Peyer's patch (tissue), 4 donors: Measurements from ENCODE around the gene CYSRT1. TPM values are rescaled to one million over a fixed set of nuclear protein-coding genes. Genes with fewer than 3 reads are reported as not detected.

Experiments used
- DNase-seq, 3 donors: peaks; one replicate each; pipeline ENCODE4 v3.0.0-alpha.2; 2017 to 2019
- H3K27ac ChIP-seq, 4 donors: fragments of 200-600 bp; sonication (generic); one replicate each; pipeline ENCODE4 v1.5.1; 2016 to 2019
- H3K27me3 ChIP-seq, 2 donors: fragments of 200-600 bp; sonication (generic); one replicate each; pipeline ENCODE4 v1.5.1; 2019
- H3K36me3 ChIP-seq, 3 donors: fragments of 200-600 bp; sonication (generic); one replicate each; pipeline ENCODE4 v1.5.1; 2016 to 2019
- H3K4me1 ChIP-seq, 4 donors: fragments of 200-600 bp; sonication (generic); one replicate each; pipeline ENCODE4 v1.5.1; 2016 to 2019
- H3K4me3 ChIP-seq, 4 donors: fragments of 200-600 bp; sonication (generic); 1 replicate in 3 of 4; 2 replicates in 1 of 4; pipeline ENCODE4 v1.5.1; 2016 to 2019; ENCODE audit warnings: mild to moderate bottlenecking in 1 of 4
- H3K9me3 ChIP-seq, 4 donors: fragments of 200-600 bp; sonication (generic); one replicate each; pipeline ENCODE4 v1.5.1; 2016 to 2019; ENCODE audit warnings: mild to moderate bottlenecking in 1 of 4
- CTCF ChIP-seq, 6 experiments: fragments of 450-650 bp in 4 of 6; fragments of 200-600 bp in 2 of 6; sonication (generic) in 1 of 6; IDR thresholded peaks; one replicate each; pipeline ENCODE4 v1.5.1; 2017 to 2019; ENCODE audit warnings: antibody characterized with exemption in 6 of 6, mild to moderate bottlenecking in 3 of 6, moderate library complexity in 1 of 6
- POLR2A ChIP-seq, 2 donors: fragments of 450-650 bp; IDR thresholded peaks; one replicate each; pipeline ENCODE4 v1.5.1; 2017; ENCODE audit warnings: antibody characterized with exemption in 2 of 2, mild to moderate bottlenecking in 2 of 2, moderate library complexity in 2 of 2
- total RNA-seq, 4 donors: library from RNA; depleted of rRNA; stranded (reverse); fragments of >200 nt; gene quantifications; one replicate each; pipeline ENCODE4 v1.1.0, GENCODE V29; 2016

The CYSRT1 gene
- total RNA-seq, 4 donors from 2014 or later, result 1.3 to 1.9 TPM; not detected in 2

GRCh38 chr9:137215196-137215986, 9.6 kb upstream of the CYSRT1 start:
- TF ChIP-seq CTCF (IDR thresholded peaks at IDR 0.05) (no peak), POLR2A (IDR thresholded peaks at IDR 0.05) (no peak)
- no peak overlapping the region for H3K4me3 ChIP-seq
- peaks cover 0 to 26% (median 2%) of the 10 kb centered on the region in 4 donors for H3K4me1 ChIP-seq
- H3K27me3 ChIP-seq, result no peaks in the 10 kb centered on the region
- no peak overlapping the region for H3K27ac ChIP-seq
- no peak for DNase-seq
- H3K9me3 ChIP-seq, result no peaks in the 10 kb centered on the region
- H3K36me3 ChIP-seq, result peaks cover 0 to 15% (median 0%) of the 10 kb centered on the region in 3 donors

DNA sequence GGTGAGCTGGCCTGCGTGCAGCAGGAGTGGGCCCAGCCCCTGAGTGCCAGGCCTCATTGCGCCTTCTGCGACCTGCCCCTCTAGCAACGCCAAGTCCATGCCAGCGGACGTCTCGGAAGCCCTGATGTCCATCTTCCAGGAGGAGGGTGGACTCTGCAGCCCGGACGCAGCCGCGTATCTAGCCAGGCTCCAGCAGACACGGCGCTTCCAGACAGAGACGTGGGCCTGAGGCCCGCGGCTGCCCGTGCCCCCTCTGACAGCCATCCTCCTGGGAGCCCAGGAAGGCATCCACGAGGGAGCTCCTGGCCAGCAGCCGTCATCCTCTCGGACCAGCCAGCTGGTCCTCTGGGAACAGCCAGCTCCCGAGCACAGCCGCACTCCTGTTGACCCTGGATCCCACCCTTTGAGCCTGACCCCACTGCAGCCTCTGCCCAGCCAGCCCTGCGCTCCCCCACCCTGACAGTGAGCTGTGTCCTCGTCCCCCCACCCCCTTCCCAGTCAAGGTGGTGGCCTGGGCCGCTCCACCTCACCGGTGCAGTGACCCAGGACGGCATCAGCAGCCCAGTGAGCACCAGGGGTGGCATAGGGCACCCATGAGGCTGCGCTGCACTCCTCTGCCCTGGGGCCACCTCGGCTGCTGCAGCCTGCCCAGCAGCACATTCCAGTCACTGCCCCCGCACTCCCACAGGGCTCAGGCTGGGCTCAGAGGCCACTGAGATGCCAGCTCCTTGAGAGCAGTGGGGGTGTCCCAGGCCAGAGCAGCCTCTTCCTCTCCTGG, 8.6 kb upstream of the CYSRT1 start:
- TF ChIP-seq POLR2A (IDR thresholded peaks at IDR 0.05) (no peak), CTCF (IDR thresholded peaks at IDR 0.05) (no peak)
- H3K4me3 ChIP-seq, result peak overlapping the region in 1 of 4 donors; percentile 54
- peaks cover 0 to 15% (median 0%) of the 10 kb centered on the region in 3 donors for H3K36me3 ChIP-seq
- DNase-seq, result no peak
- H3K27me3 ChIP-seq, result no peaks in the 10 kb centered on the region
- no peaks in the 10 kb centered on the region for H3K9me3 ChIP-seq
- peak overlapping the region in 1 of 4 donors; percentile 95 for H3K27ac ChIP-seq
- peaks cover 0 to 30% (median 2%) of the 10 kb centered on the region in 4 donors for H3K4me1 ChIP-seq

DNA sequence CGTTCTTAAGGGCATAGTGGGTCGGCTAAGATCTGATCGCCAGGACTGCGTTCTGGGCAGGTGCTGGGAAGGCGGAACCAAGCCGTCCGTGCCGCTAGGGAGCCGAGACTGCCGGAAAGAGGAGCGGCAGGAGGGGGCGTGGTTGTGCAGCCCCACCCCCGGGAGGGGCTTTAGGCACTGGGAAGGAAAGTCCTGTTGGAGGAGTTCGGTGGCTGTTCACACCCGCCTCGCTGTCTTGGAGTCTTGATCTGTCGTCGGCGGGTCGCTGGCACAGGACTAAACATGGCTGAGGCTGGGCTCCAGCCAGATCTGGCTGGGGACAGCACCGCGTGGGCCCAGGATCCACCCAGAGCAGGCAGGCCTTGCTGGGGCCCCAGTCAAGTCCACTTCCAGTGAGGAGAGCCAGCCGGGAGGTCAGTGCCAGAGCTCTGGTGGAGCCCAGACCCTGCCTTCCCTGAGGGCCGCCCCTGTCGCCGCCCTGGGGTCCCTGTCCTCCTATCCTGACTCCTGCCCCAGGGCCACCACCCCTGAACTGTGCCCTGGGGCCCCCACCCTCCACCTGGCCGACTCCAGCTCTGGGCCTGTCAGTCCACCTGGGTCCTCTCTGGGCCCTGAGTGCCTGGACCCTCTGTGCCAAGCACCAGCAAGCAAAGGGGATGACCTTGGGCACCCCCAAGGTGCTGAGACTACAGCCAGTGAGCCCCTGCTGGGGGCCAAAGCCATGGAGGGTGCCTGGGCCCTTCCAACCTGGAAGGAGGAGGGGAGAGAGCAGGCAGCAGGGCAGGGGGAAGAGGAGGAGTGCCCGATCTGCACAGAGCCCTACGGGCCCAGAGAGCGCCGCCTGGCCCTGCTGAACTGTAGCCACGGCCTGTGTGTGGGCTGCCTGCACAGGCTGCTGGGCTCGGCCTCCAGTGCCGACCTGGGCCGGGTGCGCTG, 7.4 kb upstream of the CYSRT1 start:
- Histone ChIP-seq H3K27me3 (no peaks in the 10 kb centered on the region), H3K36me3 (peaks cover 0 to 15% (median 0%) of the 10 kb centered on the region in 3 donors), H3K4me3 (peak overlapping the region in 3 of 4 donors; percentile 14 to 62 (median 54)), H3K27ac (peak overlapping the region in 3 of 4 donors; percentile 74 to 95 (median 83)), H3K4me1 (peaks cover 3 to 38% (median 7%) of the 10 kb centered on the region in 4 donors), H3K9me3 (no peaks in the 10 kb centered on the region)
- DNase-seq, result peak in 2 of 3 donors; percentile 92 to 94
- peak in 3 of 6 experiments; percentile 38 to 39 (median 39) for TF ChIP-seq CTCF (IDR thresholded peaks at IDR 0.05)
- peak; percentile 87 to 94 for TF ChIP-seq POLR2A (IDR thresholded peaks at IDR 0.05)

DNA sequence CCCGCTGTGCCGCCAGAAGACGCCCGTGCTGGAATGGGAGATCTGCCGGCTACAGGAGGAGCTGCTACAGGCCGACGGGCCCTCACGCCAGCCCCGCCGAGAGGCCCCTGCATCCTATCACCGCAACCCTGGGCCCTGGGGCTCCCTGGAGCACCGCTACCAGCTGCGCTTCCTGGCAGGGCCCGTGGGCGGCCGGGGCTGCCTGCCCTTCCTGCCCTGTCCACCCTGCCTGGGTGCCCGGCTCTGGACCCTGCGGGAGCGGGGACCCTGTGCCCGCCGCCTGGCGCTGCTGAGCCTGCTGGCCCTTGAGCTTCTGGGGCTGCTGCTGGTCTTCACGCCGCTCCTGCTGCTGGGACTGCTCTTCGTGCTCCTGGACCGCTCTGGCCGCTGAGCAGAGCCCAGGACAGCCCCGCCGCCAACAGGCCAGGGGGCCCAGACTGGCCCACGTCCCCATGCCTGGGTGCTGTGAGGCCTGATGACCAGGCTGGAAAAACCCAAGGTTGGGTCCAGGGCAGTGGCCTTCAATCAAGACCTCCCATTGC, 6.7 kb upstream of the CYSRT1 start:
- Histone ChIP-seq H3K4me3 (peak overlapping the region in 3 of 4 donors; percentile 14 to 62 (median 54)), H3K36me3 (peaks cover 0 to 15% (median 0%) of the 10 kb centered on the region in 3 donors), H3K27ac (peak overlapping the region in 3 of 4 donors; percentile 74 to 95 (median 83)), H3K4me1 (peaks cover 3 to 44% (median 12%) of the 10 kb centered on the region in 4 donors), H3K27me3 (no peaks in the 10 kb centered on the region), H3K9me3 (no peaks in the 10 kb centered on the region)
- no peak for TF ChIP-seq POLR2A (IDR thresholded peaks at IDR 0.05)
- DNase-seq, result no peak

DNA sequence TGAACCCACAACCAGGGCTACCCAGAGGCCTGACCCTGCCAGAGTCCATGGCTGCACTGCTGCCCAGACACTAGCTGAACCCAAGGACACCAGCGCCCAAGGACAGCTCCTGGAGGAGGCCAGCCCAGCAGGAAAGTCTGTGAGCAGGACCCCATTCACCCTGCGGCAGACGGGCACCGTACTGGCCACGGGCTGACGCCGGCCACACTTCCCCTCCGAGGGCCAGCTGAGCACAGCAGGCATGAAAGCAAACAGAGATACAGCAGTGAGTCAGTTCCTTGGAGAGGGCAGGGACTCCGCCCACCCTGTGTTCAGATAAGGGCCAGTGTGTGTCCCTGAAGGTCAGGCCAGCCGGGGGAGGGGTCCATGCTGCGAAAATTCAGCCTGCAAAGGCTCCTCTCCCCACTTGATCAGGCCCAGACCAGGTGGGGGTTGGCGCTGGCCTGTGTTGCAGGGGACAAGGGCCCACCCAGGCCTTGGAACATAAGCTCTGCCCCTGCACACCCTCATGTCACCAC, 6.2 kb upstream of the CYSRT1 start:
- peak overlapping the region in 3 of 4 donors; percentile 74 to 95 (median 83) for H3K27ac ChIP-seq
- TF ChIP-seq POLR2A (IDR thresholded peaks at IDR 0.05), result peak; percentile 46 to 59
- TF ChIP-seq CTCF (IDR thresholded peaks at IDR 0.05), result no peak
- H3K27me3 ChIP-seq, result no peaks in the 10 kb centered on the region
- H3K36me3 ChIP-seq, result peaks cover 0 to 15% (median 0%) of the 10 kb centered on the region in 3 donors
- H3K9me3 ChIP-seq, result no peaks in the 10 kb centered on the region
- peak in 2 of 3 donors; percentile 77 to 78 for DNase-seq
- H3K4me3 ChIP-seq, result peak overlapping the region in 2 of 4 donors; percentile 54 to 62
- H3K4me1 ChIP-seq, result peaks cover 3 to 44% (median 13%) of the 10 kb centered on the region in 4 donors
